Measurements from ENCODE around the gene DNM2.

The DNM2 gene

DNA sequence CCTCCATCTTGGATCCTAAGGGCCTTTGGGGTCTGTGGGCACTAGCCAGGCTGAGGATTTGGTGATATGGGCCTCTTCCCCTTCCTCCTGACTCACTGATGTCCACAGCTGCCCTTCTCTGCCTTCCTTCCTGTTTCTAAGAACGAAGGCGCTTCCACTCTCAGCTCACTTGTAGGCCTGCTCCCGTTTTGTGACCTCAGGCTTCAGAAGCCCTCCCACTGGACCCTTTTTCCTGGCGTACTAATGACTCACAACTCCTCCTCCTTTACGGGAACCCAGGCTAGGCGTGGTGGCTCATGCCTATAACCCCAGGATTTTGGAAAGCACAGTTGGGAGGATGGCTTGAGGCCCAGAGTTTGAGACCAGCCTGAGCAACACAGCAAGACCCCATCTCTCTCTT lies 62.5 kb downstream of the DNM2 start:
- H3K4me3 ChIP-seq (ENCODE audit: low read depth, low read length) = no peak overlapping the region
- 0 out of 2 replicates have a peak, but pooled peaks have one; percentile 12 for TF ChIP-seq MYC (IDR thresholded peaks at IDR 0.05; ENCODE audit: low read depth, low read length)
- no peak for TF ChIP-seq POLR2A (IDR thresholded peaks at IDR 0.05; ENCODE audit: extremely low read depth, insufficient read length)
- DNase-seq (ENCODE audit: low read depth) = peak; percentile 92

- no peak overlapping the region for H3K4me3 ChIP-seq (ENCODE audit: low read depth, low read length)
- DNase-seq (ENCODE audit: low read depth) = no peak
- no peak for TF ChIP-seq MYC (IDR thresholded peaks at IDR 0.05; ENCODE audit: low read depth, low read length)
Measured at GRCh38 chr19:10782795-10783194, 64.9 kb downstream of the DNM2 start.

- peak; percentile 87 for DNase-seq (ENCODE audit: low read depth)
- 0 out of 2 replicates have a peak, but pooled peaks have one; percentile 29 for TF ChIP-seq MYC (IDR thresholded peaks at IDR 0.05; ENCODE audit: low read depth, low read length)
- TF ChIP-seq, protein P1, sequence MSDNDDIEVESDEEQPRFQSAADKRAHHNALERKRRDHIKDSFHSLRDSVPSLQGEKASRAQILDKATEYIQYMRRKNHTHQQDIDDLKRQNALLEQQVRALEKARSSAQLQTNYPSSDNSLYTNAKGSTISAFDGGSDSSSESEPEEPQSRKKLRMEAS (IDR thresholded peaks at IDR 0.05; ENCODE audit: low read depth, low read length) = peak; percentile 60; the same call in 1 of the 2 replicates
- TF ChIP-seq, protein P2, sequence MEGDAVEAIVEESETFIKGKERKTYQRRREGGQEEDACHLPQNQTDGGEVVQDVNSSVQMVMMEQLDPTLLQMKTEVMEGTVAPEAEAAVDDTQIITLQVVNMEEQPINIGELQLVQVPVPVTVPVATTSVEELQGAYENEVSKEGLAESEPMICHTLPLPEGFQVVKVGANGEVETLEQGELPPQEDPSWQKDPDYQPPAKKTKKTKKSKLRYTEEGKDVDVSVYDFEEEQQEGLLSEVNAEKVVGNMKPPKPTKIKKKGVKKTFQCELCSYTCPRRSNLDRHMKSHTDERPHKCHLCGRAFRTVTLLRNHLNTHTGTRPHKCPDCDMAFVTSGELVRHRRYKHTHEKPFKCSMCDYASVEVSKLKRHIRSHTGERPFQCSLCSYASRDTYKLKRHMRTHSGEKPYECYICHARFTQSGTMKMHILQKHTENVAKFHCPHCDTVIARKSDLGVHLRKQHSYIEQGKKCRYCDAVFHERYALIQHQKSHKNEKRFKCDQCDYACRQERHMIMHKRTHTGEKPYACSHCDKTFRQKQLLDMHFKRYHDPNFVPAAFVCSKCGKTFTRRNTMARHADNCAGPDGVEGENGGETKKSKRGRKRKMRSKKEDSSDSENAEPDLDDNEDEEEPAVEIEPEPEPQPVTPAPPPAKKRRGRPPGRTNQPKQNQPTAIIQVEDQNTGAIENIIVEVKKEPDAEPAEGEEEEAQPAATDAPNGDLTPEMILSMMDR (IDR thresholded peaks at IDR 0.05; ENCODE audit: low read depth, low read length) = no peak
- no peak overlapping the region for H3K4me3 ChIP-seq (ENCODE audit: low read depth, low read length)
Measured at GRCh38 chr19:10784257-10784656, 66.4 kb downstream of the DNM2 start.

- DNase-seq (ENCODE audit: low read depth) = no peak
- TF ChIP-seq, protein P2 (IDR thresholded peaks at IDR 0.05; ENCODE audit: low read depth, low read length) = no peak
- TF ChIP-seq POLR2A (IDR thresholded peaks at IDR 0.05; ENCODE audit: extremely low read depth, insufficient read length) = no peak
- TF ChIP-seq, protein P1 (IDR thresholded peaks at IDR 0.05; ENCODE audit: low read depth, low read length) = no peak
- TF ChIP-seq MYC (IDR thresholded peaks at IDR 0.05; ENCODE audit: low read depth, low read length) = no peak
- no peak overlapping the region for H3K4me3 ChIP-seq (ENCODE audit: low read depth, low read length)
Measured at GRCh38 chr19:10788146-10788545, 70.3 kb downstream of the DNM2 start.

DNA sequence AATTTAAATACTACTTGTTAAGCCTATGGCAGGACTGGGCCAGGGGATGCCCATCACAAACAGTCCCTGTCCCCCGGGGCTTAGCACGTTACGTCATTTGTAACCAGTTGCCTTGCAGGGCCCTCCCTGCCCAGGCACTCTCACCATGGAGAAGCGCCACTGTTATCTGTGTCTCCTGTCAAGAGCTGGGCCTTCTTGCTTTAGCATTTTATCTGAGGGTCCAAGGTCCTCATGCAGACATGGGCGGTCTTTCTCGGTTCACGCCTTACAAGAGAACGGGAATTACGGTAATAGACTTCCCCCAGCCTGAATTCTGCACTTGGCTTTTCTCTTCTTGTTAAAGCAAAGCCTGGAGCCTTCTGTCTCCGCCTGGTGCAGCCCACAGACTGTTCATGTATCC lies 72.0 kb downstream of the DNM2 start:
- TF ChIP-seq, protein P1 (IDR thresholded peaks at IDR 0.05; ENCODE audit: low read depth, low read length) = no peak
- TF ChIP-seq, protein P2 (IDR thresholded peaks at IDR 0.05; ENCODE audit: low read depth, low read length) = no peak
- TF ChIP-seq MYC (IDR thresholded peaks at IDR 0.05; ENCODE audit: low read depth, low read length) (no peak), POLR2A (IDR thresholded peaks at IDR 0.05; ENCODE audit: extremely low read depth, insufficient read length) (no peak)
- H3K4me3 ChIP-seq (ENCODE audit: low read depth, low read length) = no peak overlapping the region
- DNase-seq (ENCODE audit: low read depth) = peak; percentile 51

DNA sequence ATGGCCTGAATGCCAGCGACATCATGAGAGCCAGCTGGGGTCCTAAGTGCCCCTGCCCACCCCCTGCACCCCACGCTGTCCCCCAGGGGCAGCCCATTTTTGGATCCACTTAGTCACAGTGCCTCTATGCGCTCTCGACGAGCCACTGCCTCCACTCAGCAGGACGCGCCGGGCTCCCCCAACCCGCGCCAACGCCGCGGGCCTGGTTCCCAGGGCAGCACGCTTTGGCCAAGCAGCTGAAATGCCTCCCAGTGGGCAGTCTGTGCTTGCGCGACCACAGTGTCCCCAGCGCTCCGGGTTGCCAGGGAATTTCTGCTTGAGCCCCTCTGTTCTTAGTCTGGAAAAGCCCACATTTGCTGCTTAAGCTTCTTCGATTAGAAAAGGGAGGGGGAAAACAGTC lies 78.8 kb downstream of the DNM2 start:
- no peak overlapping the region for H3K4me3 ChIP-seq (ENCODE audit: low read depth, low read length)
- no peak for DNase-seq (ENCODE audit: low read depth)
- TF ChIP-seq, protein P1 (IDR thresholded peaks at IDR 0.05; ENCODE audit: low read depth, low read length) = no peak
- TF ChIP-seq, protein P2 (IDR thresholded peaks at IDR 0.05; ENCODE audit: low read depth, low read length) = no peak
- TF ChIP-seq MYC (IDR thresholded peaks at IDR 0.05; ENCODE audit: low read depth, low read length) (no peak), POLR2A (IDR thresholded peaks at IDR 0.05; ENCODE audit: extremely low read depth, insufficient read length) (no peak)

GRCh38 chr19:10797078-10797477 lies 79.2 kb downstream of the DNM2 start:
- no peak overlapping the region for H3K4me3 ChIP-seq (ENCODE audit: low read depth, low read length)
- DNase-seq (ENCODE audit: low read depth) = no peak
- TF ChIP-seq, protein P2 (IDR thresholded peaks at IDR 0.05; ENCODE audit: low read depth, low read length) = no peak
- TF ChIP-seq MYC (IDR thresholded peaks at IDR 0.05; ENCODE audit: low read depth, low read length) = no peak
- TF ChIP-seq, protein P1 (IDR thresholded peaks at IDR 0.05; ENCODE audit: low read depth, low read length) = no peak
- TF ChIP-seq POLR2A (IDR thresholded peaks at IDR 0.05; ENCODE audit: extremely low read depth, insufficient read length) = no peak
